ENCODE results near the gene DSC1. TPM values are rescaled to one million over a fixed set of nuclear protein-coding genes. Genes with fewer than 3 reads are reported as not detected.
A peak's percentile ranks its signal among the peaks of the same experiment; 100 is the strongest.
"Not testable (repeated sequence)": the region's sequence is repeated elsewhere in the genome, so short reads cannot be mapped to it uniquely, and the experiment has no call there.

DSC1 gene
- polyA plus RNA-seq, 4 donors, result 0.14 to 2.9 (median 2.4) TPM

GRCh38 chr18:31176531-31176930 lies 13.9 kb upstream of the DSC1 start:
- DNase-seq (ENCODE audit: low read depth in 4 of 4, low spot score in 3 of 4), result no peak

GRCh38 chr18:31171144-31171839 lies 8.6 kb upstream of the DSC1 start:
- no peak for DNase-seq (ENCODE audit: low read depth in 4 of 4, low spot score in 3 of 4)

GRCh38 chr18:31170335-31170734 lies 7.7 kb upstream of the DSC1 start:
- DNase-seq (ENCODE audit: low read depth in 4 of 4, low spot score in 3 of 4), result no peak

- DNase-seq (ENCODE audit: low read depth in 4 of 4, low spot score in 3 of 4), result no peak
Observed at GRCh38 chr18:31162419-31162793, 250 bp downstream of the DSC1 start.

- no peak for DNase-seq (ENCODE audit: low read depth in 4 of 4, low spot score in 3 of 4)
Observed at GRCh38 chr18:31161757-31162418, 768 bp downstream of the DSC1 start.

GRCh38 chr18:31156821-31157763 lies 5.6 kb downstream of the DSC1 start:
- DNase-seq (ENCODE audit: low read depth in 4 of 4, low spot score in 3 of 4), result peak; percentile 38 to 63 (median 56)

- DNase-seq (ENCODE audit: low read depth in 4 of 4, low spot score in 3 of 4), result no peak
Observed at GRCh38 chr18:31155498-31155897, 7.2 kb downstream of the DSC1 start.

GRCh38 chr18:31154181-31154580 lies 8.5 kb downstream of the DSC1 start:
- no peak for DNase-seq (ENCODE audit: low read depth in 4 of 4, low spot score in 3 of 4)

GRCh38 chr18:31149351-31149750 lies 13.3 kb downstream of the DSC1 start:
- no peak for DNase-seq (ENCODE audit: low read depth in 4 of 4, low spot score in 3 of 4)

- no peak for DNase-seq (ENCODE audit: low read depth in 4 of 4, low spot score in 3 of 4)
Observed at GRCh38 chr18:31148600-31148999, 14.1 kb downstream of the DSC1 start.

GRCh38 chr18:31146809-31147208 lies 15.8 kb downstream of the DSC1 start:
- no peak for DNase-seq (ENCODE audit: low read depth in 4 of 4, low spot score in 3 of 4)

GRCh38 chr18:31143025-31143424 lies 19.6 kb downstream of the DSC1 start:
- no peak for DNase-seq (ENCODE audit: low read depth in 4 of 4, low spot score in 3 of 4)

- no peak for DNase-seq (ENCODE audit: low read depth in 4 of 4, low spot score in 3 of 4)
Observed at GRCh38 chr18:31138709-31139108, 23.9 kb downstream of the DSC1 start.

- DNase-seq (ENCODE audit: low read depth in 4 of 4, low spot score in 3 of 4), result no peak
Observed at GRCh38 chr18:31134988-31135529, 27.6 kb downstream of the DSC1 start.

- DNase-seq (ENCODE audit: low read depth in 4 of 4, low spot score in 3 of 4), result no peak
Observed at GRCh38 chr18:31129398-31130115, 33.1 kb downstream of the DSC1 start.

- DNase-seq (ENCODE audit: low read depth in 4 of 4, low spot score in 3 of 4), result no peak
Observed at GRCh38 chr18:31125878-31126277, 36.8 kb downstream of the DSC1 start.

- not testable (repeated sequence) for DNase-seq (ENCODE audit: low read depth in 4 of 4, low spot score in 3 of 4)
Observed at GRCh38 chr18:31123125-31123524, 39.5 kb downstream of the DSC1 start.

- no peak for DNase-seq (ENCODE audit: low read depth in 4 of 4, low spot score in 3 of 4)
Observed at GRCh38 chr18:31120594-31120993, 42.1 kb downstream of the DSC1 start.

- DNase-seq (ENCODE audit: low read depth in 4 of 4, low spot score in 3 of 4), result no peak
Observed at GRCh38 chr18:31116853-31117595, 45.6 kb downstream of the DSC1 start.

- DNase-seq (ENCODE audit: low read depth in 4 of 4, low spot score in 3 of 4), result no peak
Observed at GRCh38 chr18:31112804-31113203, 49.9 kb downstream of the DSC1 start.

Measured in left renal pelvis (tissue), 4 donors.